Activated CD8-positive, alpha-beta T cell treated with anti-CD3 and anti-CD28 coated beads for 36 hours (primary cell): ENCODE results near the gene LIPT2. TPM values are rescaled to one million over a fixed set of nuclear protein-coding genes. Genes with fewer than 3 reads are reported as not detected.

Source experiments
- ATAC-seq: fragments of 200-7000 bp; cut with Tn5 transposase; one replicate; pipeline ENCODE4 v1.10.0; 2021; ENCODE audit warnings: mild to moderate bottlenecking, moderate library complexity
- CTCF ChIA-PET: fragments of 350-600 bp; sonication (Branson Sonifier 250); formaldehyde crosslinking; loops from one replicate; lab custom pipeline; 2021; ENCODE audit warnings: antibody characterized with exemption; lab: Charles Lee
- POLR2A ChIA-PET: fragments of 350-600 bp; sonication (Branson Sonifier 250); formaldehyde crosslinking; loops from one replicate; lab custom pipeline; 2021; ENCODE audit warnings: antibody characterized with exemption; lab: Charles Lee
- DNase-seq: peaks from one replicate; pipeline ENCODE4 v3.0.0-alpha.2; 2020
- H3K27ac Mint-ChIP-seq: one replicate; pipeline ENCODE4 v1.8.0; 2021; ENCODE audit warnings: mild to moderate bottlenecking, mixed read lengths
- H3K27me3 Mint-ChIP-seq: one replicate; pipeline ENCODE4 v1.8.0; 2021; ENCODE audit warnings: mixed read lengths
- H3K36me3 Mint-ChIP-seq: one replicate; pipeline ENCODE4 v1.8.0; 2021; ENCODE audit warnings: low read depth, mixed read lengths
- H3K4me1 Mint-ChIP-seq: one replicate; pipeline ENCODE4 v1.8.0; 2021; ENCODE audit warnings: low read depth, mixed read lengths
- H3K4me3 Mint-ChIP-seq: one replicate; pipeline ENCODE4 v1.8.0; 2021; ENCODE audit warnings: mild to moderate bottlenecking, moderate library complexity, mixed read lengths
- H3K9me3 Mint-ChIP-seq: one replicate; pipeline ENCODE4 v1.8.0; 2021; ENCODE audit warnings: mixed read lengths
- intact Hi-C: fragments of 100-400 bp; cut with micrococcal nuclease; formaldehyde crosslinking; loops from one replicate; pipeline ENCODE4 v1.10.0; 2022
- total RNA-seq, 2 experiments: library from RNA; stranded (reverse); gene quantifications; one replicate each; pipeline ENCODE4 v1.2.3, GENCODE V29; 2021
- TF ChIP-seq, protein P1 (sequence below): fragments of 200-600 bp; IDR thresholded peaks from one replicate; pipeline ENCODE4 v1.8.0; 2022; ENCODE audit warnings: antibody characterized with exemption, mild to moderate bottlenecking

Gene LIPT2
- total RNA-seq, 2 experiments from 2014 or later, result 5.9 to 6.8 TPM

DNA sequence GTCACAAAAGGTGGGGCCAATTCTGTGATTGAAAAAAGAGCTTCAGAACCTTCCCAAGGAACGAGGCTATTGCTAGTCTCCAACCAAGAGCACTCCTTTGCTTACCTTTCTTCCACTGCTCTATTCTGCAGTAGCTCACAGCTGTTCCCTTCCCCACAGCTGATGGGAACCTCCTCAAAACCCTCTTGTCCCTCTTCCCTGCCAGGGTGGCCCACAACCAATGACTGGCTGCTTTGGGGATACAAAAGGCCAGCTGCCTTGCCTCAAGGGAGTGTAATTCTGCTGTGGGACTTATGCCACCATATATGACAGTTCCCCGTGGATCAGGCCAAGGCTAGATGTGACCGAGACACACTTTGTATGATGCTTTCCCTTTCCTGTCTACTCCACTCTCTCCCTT lies 41.2 kb downstream of the LIPT2 start:
- H3K36me3 Mint-ChIP-seq, result no peaks in the 10 kb centered on the region
- CTCF ChIA-PET, result interaction anchor here (0.6 to 11.7 kb wide), 24 partner anchors 11 to 634 kb away, joined by 3 to 190 read pairs (median 4); partner anchors contain the start of genes LIPT2 and PGM2L1
- H3K4me3 Mint-ChIP-seq, result no peak overlapping the region
- TF ChIP-seq, protein P1, sequence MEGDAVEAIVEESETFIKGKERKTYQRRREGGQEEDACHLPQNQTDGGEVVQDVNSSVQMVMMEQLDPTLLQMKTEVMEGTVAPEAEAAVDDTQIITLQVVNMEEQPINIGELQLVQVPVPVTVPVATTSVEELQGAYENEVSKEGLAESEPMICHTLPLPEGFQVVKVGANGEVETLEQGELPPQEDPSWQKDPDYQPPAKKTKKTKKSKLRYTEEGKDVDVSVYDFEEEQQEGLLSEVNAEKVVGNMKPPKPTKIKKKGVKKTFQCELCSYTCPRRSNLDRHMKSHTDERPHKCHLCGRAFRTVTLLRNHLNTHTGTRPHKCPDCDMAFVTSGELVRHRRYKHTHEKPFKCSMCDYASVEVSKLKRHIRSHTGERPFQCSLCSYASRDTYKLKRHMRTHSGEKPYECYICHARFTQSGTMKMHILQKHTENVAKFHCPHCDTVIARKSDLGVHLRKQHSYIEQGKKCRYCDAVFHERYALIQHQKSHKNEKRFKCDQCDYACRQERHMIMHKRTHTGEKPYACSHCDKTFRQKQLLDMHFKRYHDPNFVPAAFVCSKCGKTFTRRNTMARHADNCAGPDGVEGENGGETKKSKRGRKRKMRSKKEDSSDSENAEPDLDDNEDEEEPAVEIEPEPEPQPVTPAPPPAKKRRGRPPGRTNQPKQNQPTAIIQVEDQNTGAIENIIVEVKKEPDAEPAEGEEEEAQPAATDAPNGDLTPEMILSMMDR, result no peak
- no peaks in the 10 kb centered on the region for H3K27me3 Mint-ChIP-seq
- intact Hi-C loops, result loop anchor here (2.0 kb wide), 1 partner anchor 118 kb away; no protein-coding TSS in a partner anchor
- no peak for DNase-seq
- no peaks in the 10 kb centered on the region for H3K9me3 Mint-ChIP-seq
- POLR2A ChIA-PET, result interaction anchor here (0.6 kb wide), 1 partner anchor 175 kb away, joined by 5 read pairs; no protein-coding TSS in a partner anchor
- no peak overlapping the region for H3K27ac Mint-ChIP-seq
- ATAC-seq, result no peak
- peaks cover 3% of the 10 kb centered on the region for H3K4me1 Mint-ChIP-seq

DNA sequence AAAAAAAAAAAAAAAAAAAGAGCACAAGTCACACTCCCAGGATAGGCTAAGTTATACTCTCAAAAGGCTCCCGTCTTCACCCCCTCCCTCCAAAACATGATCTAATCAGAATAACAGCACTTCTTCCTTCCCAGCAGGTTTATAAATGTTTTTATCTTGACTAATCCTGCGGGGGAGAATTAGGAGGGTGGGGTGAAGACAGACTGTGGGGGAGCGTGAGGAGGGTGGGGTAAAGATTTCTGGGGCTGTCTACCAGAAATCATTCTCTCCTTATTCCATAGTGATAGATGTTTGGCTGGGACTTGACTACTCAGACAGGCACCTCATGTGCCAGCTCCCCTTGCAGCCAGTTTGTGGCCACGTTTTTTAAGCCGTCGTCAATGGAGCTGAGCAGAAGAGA lies 43.2 kb downstream of the LIPT2 start:
- intact Hi-C loops, result no loop called here
- ChIA-PET POLR2A (no interaction called here), CTCF (interaction anchor here (0.9 to 11.7 kb wide), 36 partner anchors 12 to 543 kb away, joined by 3 to 190 read pairs (median 4); no protein-coding TSS in a partner anchor)
- Mint-ChIP-seq H3K36me3 (no peaks in the 10 kb centered on the region), H3K27ac (no peak overlapping the region), H3K9me3 (no peaks in the 10 kb centered on the region), H3K4me3 (no peak overlapping the region), H3K27me3 (no peaks in the 10 kb centered on the region), H3K4me1 (peaks cover 3% of the 10 kb centered on the region)
- ATAC-seq, result no peak
- TF ChIP-seq, protein P1, result no peak
- no peak for DNase-seq

DNA sequence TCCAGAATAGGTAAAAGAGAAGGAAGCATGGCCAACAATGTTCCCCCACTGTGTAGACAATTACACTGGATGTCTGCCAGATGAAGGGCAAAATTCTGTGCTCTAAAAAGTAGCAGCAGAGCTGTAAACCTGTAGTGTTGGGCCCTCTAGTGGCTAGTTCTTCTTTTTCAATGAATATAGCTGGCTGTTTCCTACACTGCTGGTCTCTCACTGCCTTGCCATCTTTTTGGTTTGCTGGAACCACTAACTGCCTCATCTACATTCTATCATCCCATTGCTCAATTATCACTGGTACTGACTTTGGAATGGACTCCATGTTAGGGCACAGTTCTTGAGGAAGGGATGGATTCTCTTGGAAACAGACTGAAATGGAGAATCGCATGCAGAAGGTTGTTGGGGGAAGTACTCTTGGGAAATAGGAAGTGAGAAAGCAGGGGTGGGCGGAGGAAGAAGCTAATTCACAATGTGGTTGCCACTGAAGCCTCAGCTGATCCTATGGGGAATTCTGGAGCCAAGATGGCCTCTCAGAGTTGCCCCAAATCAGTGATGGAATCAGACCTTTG lies 44.1 kb downstream of the LIPT2 start:
- intact Hi-C loops, result loop anchor here (1.0 to 5.0 kb wide), 2 partner anchors 61 to 192 kb away; no protein-coding TSS in a partner anchor

DNA sequence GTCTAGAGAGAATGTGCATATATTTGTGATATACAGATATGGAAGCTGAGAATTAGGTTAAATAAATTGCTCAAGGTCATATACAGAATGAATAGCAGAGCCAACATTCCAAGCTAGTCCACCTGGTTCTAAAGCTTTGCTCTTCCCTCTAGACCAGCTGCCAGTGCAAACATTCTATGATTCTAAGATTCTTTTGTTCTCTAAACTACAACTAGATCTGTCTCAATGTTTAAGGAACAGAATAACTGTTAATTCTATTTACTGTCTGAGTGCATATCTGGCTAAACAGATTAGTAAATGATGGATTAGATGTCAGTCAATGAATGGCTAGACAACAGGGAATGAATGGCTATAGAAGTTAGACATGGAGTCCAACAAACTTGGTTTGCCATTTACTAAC lies 45.8 kb downstream of the LIPT2 start:
- TF ChIP-seq, protein P1, result no peak
- no peak overlapping the region for H3K27ac Mint-ChIP-seq
- intact Hi-C loops, result loop anchor here (5.0 kb wide), 1 partner anchor 190 kb away; no protein-coding TSS in a partner anchor
- ATAC-seq (no peak), DNase-seq (no peak)
- no peaks in the 10 kb centered on the region for H3K9me3 Mint-ChIP-seq
- CTCF ChIA-PET, result interaction anchor here (0.9 to 11.7 kb wide), 9 partner anchors 10 to 193 kb away, joined by 3 to 190 read pairs (median 4); partner anchors contain the start of genes LIPT2 and P4HA3
- no peaks in the 10 kb centered on the region for H3K27me3 Mint-ChIP-seq
- peaks cover 3% of the 10 kb centered on the region for H3K4me1 Mint-ChIP-seq
- POLR2A ChIA-PET, result no interaction called here
- no peak overlapping the region for H3K4me3 Mint-ChIP-seq
- no peaks in the 10 kb centered on the region for H3K36me3 Mint-ChIP-seq

More for the DNA sequence above, 44.1 kb downstream of the LIPT2 start:
- Mint-ChIP-seq H3K9me3 (no peaks in the 10 kb centered on the region), H3K4me3 (no peak overlapping the region), H3K4me1 (peaks cover 3% of the 10 kb centered on the region), H3K36me3 (no peaks in the 10 kb centered on the region), H3K27ac (no peak overlapping the region), H3K27me3 (no peaks in the 10 kb centered on the region)
- ChIA-PET CTCF (interaction anchor here (0.6 to 11.7 kb wide), 45 partner anchors 9 to 543 kb away, joined by 3 to 190 read pairs (median 4); no protein-coding TSS in a partner anchor), POLR2A (no interaction called here)
- TF ChIP-seq, protein P1, result peak; percentile 78
- ATAC-seq, result peak; percentile 88
- peak; percentile 52 for DNase-seq

DNA sequence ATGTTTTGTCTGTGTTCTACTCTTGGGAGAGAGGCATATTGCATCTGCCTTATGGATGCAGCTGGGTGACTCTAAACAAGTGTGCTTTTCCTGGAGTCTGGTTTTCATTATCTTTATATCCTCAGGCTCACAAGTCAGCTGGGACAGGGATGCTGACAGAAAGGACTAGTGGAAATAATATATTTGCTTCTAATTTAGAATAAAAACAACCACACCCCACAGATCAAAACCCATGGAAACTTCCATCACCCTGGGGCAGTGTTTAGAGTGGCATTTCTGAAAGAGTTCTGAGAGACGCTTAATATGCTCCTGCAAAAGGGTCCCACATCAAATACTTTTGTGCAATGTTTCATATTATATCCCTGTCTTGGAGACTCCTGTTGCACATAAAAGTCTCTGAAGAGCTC lies 47.0 kb downstream of the LIPT2 start:
- ATAC-seq, result no peak
- Mint-ChIP-seq H3K27me3 (no peaks in the 10 kb centered on the region), H3K4me3 (no peak overlapping the region), H3K36me3 (no peaks in the 10 kb centered on the region), H3K9me3 (no peaks in the 10 kb centered on the region), H3K4me1 (peaks cover 3% of the 10 kb centered on the region), H3K27ac (no peak overlapping the region)
- ChIA-PET CTCF (interaction anchor here (0.6 to 11.7 kb wide), 5 partner anchors 28 to 176 kb away, joined by 3 to 190 read pairs (median 3); no protein-coding TSS in a partner anchor), POLR2A (interaction anchor here (0.9 kb wide), 1 partner anchor 19 kb away, joined by 3 read pairs; no protein-coding TSS in a partner anchor)
- TF ChIP-seq, protein P1, result no peak
- intact Hi-C loops, result loop anchor here (5.0 kb wide), 1 partner anchor 189 kb away; no protein-coding TSS in a partner anchor
- no peak for DNase-seq
